Chondrocyte (in vitro differentiated cells): ENCODE results near the gene IFT27. TPM values are rescaled to one million over a fixed set of nuclear protein-coding genes. Genes with fewer than 3 reads are reported as not detected.

ENCODE experiments used
- DNase-seq: peaks from one replicate; pipeline ENCODE4 v3.0.0; 2021; ENCODE audit warnings: mixed read lengths, low spot score
- H3K27ac Mint-ChIP-seq: one replicate; pipeline ENCODE4 v1.8.0; 2021; ENCODE audit warnings: mild to moderate bottlenecking, moderate library complexity, mixed read lengths; ENCODE audit not compliant: unreplicated experiment
- H3K27me3 Mint-ChIP-seq: 2 replicates; pipeline ENCODE4 v1.8.0; 2021; ENCODE audit warnings: low read depth, mixed read lengths
- H3K36me3 Mint-ChIP-seq: 2 replicates; pipeline ENCODE4 v1.8.0; 2021; ENCODE audit warnings: low read depth, mixed read lengths
- H3K4me1 Mint-ChIP-seq: 2 replicates; pipeline ENCODE4 v1.8.0; 2021; ENCODE audit warnings: low read depth, mild to moderate bottlenecking, mixed read lengths
- H3K4me3 Mint-ChIP-seq: one replicate; pipeline ENCODE4 v1.8.0; 2021; ENCODE audit warnings: mild to moderate bottlenecking, moderate library complexity, mixed read lengths; ENCODE audit not compliant: unreplicated experiment
- H3K9me3 Mint-ChIP-seq: 2 replicates; pipeline ENCODE4 v1.8.0; 2021; ENCODE audit warnings: low read depth, mixed read lengths
- CTCF ChIP-seq: fragments of 200-600 bp; sonication (generic); IDR thresholded peaks from 2 replicates; pipeline ENCODE4 v1.5.0; 2021; ENCODE audit warnings: antibody characterized with exemption, mild to moderate bottlenecking, moderate library complexity
- total RNA-seq: library from RNA; stranded (reverse); gene quantifications from 3 replicates; pipeline ENCODE4 v1.2.1, GENCODE V29; 2021

Gene IFT27
- total RNA-seq, 1 donor from 2014 or later: 24.4 TPM

- TF ChIP-seq CTCF: no peak
- peak; percentile 39 for DNase-seq
- no peaks in the 10 kb centered on the region for H3K4me1 Mint-ChIP-seq
- H3K4me3 Mint-ChIP-seq: no peak overlapping the region
- no peaks in the 10 kb centered on the region for H3K27me3 Mint-ChIP-seq
- no peak overlapping the region for H3K27ac Mint-ChIP-seq
- no peaks in the 10 kb centered on the region for H3K9me3 Mint-ChIP-seq
- H3K36me3 Mint-ChIP-seq: peaks cover 5% of the 10 kb centered on the region
Measured at GRCh38 chr22:36768616-36769015, 7.3 kb downstream of the IFT27 start.

- peak; percentile 19 for DNase-seq
- H3K9me3 Mint-ChIP-seq: no peaks in the 10 kb centered on the region
- no peak overlapping the region for H3K27ac Mint-ChIP-seq
- H3K36me3 Mint-ChIP-seq: peaks cover 5% of the 10 kb centered on the region
- H3K4me1 Mint-ChIP-seq: no peaks in the 10 kb centered on the region
- H3K4me3 Mint-ChIP-seq: no peak overlapping the region
- H3K27me3 Mint-ChIP-seq: no peaks in the 10 kb centered on the region
- TF ChIP-seq CTCF: no peak
Measured at GRCh38 chr22:36768141-36768540, 7.8 kb downstream of the IFT27 start.

- Mint-ChIP-seq H3K36me3 (peaks cover 8% of the 10 kb centered on the region), H3K9me3 (no peaks in the 10 kb centered on the region), H3K27ac (no peak overlapping the region), H3K4me3 (no peak overlapping the region), H3K4me1 (peaks cover 9% of the 10 kb centered on the region), H3K27me3 (no peaks in the 10 kb centered on the region)
- DNase-seq: peak; percentile 34
- TF ChIP-seq CTCF: no peak
Measured at GRCh38 chr22:36767035-36767775, 8.7 kb downstream of the IFT27 start.

- H3K9me3 Mint-ChIP-seq: no peaks in the 10 kb centered on the region
- peaks cover 9% of the 10 kb centered on the region for H3K4me1 Mint-ChIP-seq
- no peak for TF ChIP-seq CTCF
- no peak overlapping the region for H3K4me3 Mint-ChIP-seq
- peak; percentile 5 for DNase-seq
- no peaks in the 10 kb centered on the region for H3K27me3 Mint-ChIP-seq
- peaks cover 8% of the 10 kb centered on the region for H3K36me3 Mint-ChIP-seq
- H3K27ac Mint-ChIP-seq: no peak overlapping the region
Measured at GRCh38 chr22:36765943-36766450, 9.9 kb downstream of the IFT27 start.

GRCh38 chr22:36765131-36765942 lies 10.6 kb downstream of the IFT27 start:
- H3K36me3 Mint-ChIP-seq: peaks cover 8% of the 10 kb centered on the region
- no peak overlapping the region for H3K27ac Mint-ChIP-seq
- H3K9me3 Mint-ChIP-seq: no peaks in the 10 kb centered on the region
- H3K27me3 Mint-ChIP-seq: no peaks in the 10 kb centered on the region
- H3K4me1 Mint-ChIP-seq: peaks cover 9% of the 10 kb centered on the region
- DNase-seq: peak; percentile 63
- H3K4me3 Mint-ChIP-seq: no peak overlapping the region
- no peak for TF ChIP-seq CTCF
